DOHH2 (cell line): ENCODE data around the gene SERPINB13.

Source experiments
- H3F3A ChIP-seq: fragments of 200-600 bp; sonication (generic), shearing (Covaris generic); 2 replicates; pipeline ENCODE4 v1.6.0; 2016; ENCODE audit warnings: antibody characterized with exemption, mild to moderate bottlenecking; ENCODE audit not compliant: control insufficient read depth, insufficient read depth
- H3K27ac ChIP-seq: fragments of 200-600 bp; sonication (generic); 2 replicates; pipeline ENCODE4 v1.5.1; 2014; ENCODE audit warnings: low read depth, mild to moderate bottlenecking, low read length, moderate library complexity
- H3K27me3 ChIP-seq: fragments of 200-600 bp; sonication (generic); 2 replicates; pipeline ENCODE4 v1.6.1; 2014; ENCODE audit warnings: mild to moderate bottlenecking, low read length, mixed read lengths; ENCODE audit not compliant: control insufficient read depth
- H3K36me3 ChIP-seq: fragments of 200-600 bp; sonication (generic); 2 replicates; pipeline ENCODE4 v1.6.1; 2014; ENCODE audit warnings: mild to moderate bottlenecking, low read length, moderate library complexity, mixed read lengths; ENCODE audit not compliant: control insufficient read depth
- H3K4me1 ChIP-seq: fragments of 200-600 bp; sonication (generic); 2 replicates; pipeline ENCODE4 v1.6.1; 2014; ENCODE audit warnings: mild to moderate bottlenecking, low read length, mixed read lengths; ENCODE audit not compliant: control insufficient read depth
- H3K4me2 ChIP-seq: fragments of 200-600 bp; sonication (generic); 2 replicates; pipeline ENCODE4 v1.6.0; 2014; ENCODE audit warnings: mild to moderate bottlenecking, low read length, moderate library complexity
- H3K4me3 ChIP-seq: fragments of 200-600 bp; sonication (generic); 2 replicates; pipeline ENCODE4 v1.5.1; 2014; ENCODE audit warnings: mild to moderate bottlenecking, low read length, mixed read lengths
- H3K79me2 ChIP-seq: fragments of 200-600 bp; sonication (generic); 2 replicates; pipeline ENCODE4 v1.6.1; 2014; ENCODE audit warnings: mild to moderate bottlenecking, low read length, mixed read lengths; ENCODE audit not compliant: control insufficient read depth
- H3K9me2 ChIP-seq: fragments of 200-600 bp; sonication (generic); replicated peaks from 2 replicates; pipeline ENCODE4 v1.6.1; 2014; ENCODE audit warnings: mild to moderate bottlenecking, low read length, mixed read lengths; ENCODE audit not compliant: control insufficient read depth
- H3K9me3 ChIP-seq: fragments of 200-600 bp; sonication (generic); 2 replicates; pipeline ENCODE4 v1.6.1; 2014; ENCODE audit warnings: antibody characterized with exemption, low read length, mixed read lengths; ENCODE audit not compliant: control insufficient read depth, insufficient read depth
- H4K20me1 ChIP-seq: fragments of 200-600 bp; sonication (generic); 2 replicates; pipeline ENCODE4 v1.6.0; 2014; ENCODE audit warnings: low read depth, mild to moderate bottlenecking, antibody characterized with exemption, low read length, moderate library complexity; ENCODE audit not compliant: control insufficient read depth, insufficient read depth
- CTCF ChIP-seq: fragments of 200-600 bp; sonication (generic); IDR thresholded peaks from one replicate; pipeline ENCODE4 v1.5.1; 2014; ENCODE audit warnings: antibody characterized with exemption, mild to moderate bottlenecking, low read depth, low read length; ENCODE audit not compliant: poor library complexity, severe bottlenecking
- EZH2phosphoT487 ChIP-seq: fragments of 200-600 bp; sonication (generic); IDR thresholded peaks from 2 replicates; pipeline ENCODE4 v1.6.1; 2017; ENCODE audit warnings: borderline replicate concordance, mild to moderate bottlenecking, antibody characterized with exemption, low read length, moderate library complexity, mixed read lengths

The SERPINB13 gene

DNA sequence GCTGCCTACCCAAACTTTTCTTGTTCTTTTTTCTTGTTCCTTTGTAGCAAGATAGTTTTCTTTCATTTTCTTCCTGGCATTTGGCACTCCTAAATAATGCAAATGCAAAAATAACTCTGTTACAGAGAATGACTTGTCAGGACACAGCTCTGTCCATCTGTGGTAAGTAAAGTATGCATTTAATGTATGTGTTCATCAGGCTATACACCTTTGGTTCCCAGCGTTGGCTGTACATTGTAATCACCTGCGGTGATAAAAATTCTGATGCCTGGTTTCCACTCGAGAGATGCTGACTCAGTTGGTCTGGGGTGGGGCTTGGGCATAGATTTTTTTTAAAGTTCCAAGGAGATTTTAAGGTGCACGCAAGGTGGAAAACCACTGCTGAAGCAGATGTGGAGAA is at the start of gene SERPINB13:
Gene SERPINB13 (plus strand): TSS at position 378 of the 400 bp plus-strand sequence. CDS start 1,325 bp downstream, outside the sequence.
- TF ChIP-seq EZH2phosphoT487 (no peak), CTCF (no peak)
- H3F3A ChIP-seq = no peaks in the 10 kb centered on the region

DNA sequence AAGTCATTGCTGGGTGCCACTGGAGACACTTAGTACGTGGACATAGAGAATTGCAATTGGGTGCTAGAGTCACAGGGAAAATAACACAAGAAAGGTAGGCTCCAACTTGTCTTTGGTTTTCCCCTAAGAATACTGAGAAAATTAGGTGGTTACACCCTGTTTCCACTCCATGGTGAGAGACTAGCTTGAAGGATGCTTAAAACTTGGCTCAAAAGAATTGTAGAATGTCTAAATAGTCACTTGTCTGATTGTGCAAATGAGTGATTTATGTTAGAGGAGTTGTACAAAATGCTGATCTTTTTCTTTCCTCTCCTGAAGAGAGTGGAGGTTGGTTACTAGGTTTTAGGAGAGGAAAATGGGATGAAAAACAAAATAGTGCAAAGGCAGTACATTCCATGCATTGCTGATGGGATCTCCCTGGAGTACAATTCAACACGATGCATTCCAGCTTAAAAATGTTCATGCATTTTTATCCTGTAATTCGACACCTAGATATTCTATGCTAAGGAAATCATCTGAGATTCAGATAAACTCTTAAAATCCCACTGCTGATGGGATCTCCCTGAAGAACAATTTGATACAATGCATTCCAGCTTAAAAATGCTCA is 47.1 kb upstream of the SERPINB13 start:
- Histone ChIP-seq H3K27me3 (peaks cover 3% of the 10 kb centered on the region; the same call in 1 of the 2 replicates), H3K36me3 (no peaks in the 10 kb centered on the region), H3K27ac (no peak overlapping the region)

More for the DNA sequence above, at the start of gene SERPINB13:
- no peaks in the 10 kb centered on the region for H3K4me1 ChIP-seq
- H3K79me2 ChIP-seq = no peaks in the 10 kb centered on the region
- no peak within 1 kb of the TSS for H3K4me3 ChIP-seq
- no peaks in the 10 kb centered on the region for H4K20me1 ChIP-seq
- H3K9me3 ChIP-seq = no peaks in the 10 kb centered on the region
- no peaks in the 10 kb centered on the region for H3K27me3 ChIP-seq
- no peaks in the 10 kb centered on the region for H3K9me2 ChIP-seq
- no peaks in the 10 kb centered on the region for H3K36me3 ChIP-seq
- no peak within 1 kb of the TSS for H3K4me2 ChIP-seq
- no peak within 1 kb of the TSS for H3K27ac ChIP-seq

DNA sequence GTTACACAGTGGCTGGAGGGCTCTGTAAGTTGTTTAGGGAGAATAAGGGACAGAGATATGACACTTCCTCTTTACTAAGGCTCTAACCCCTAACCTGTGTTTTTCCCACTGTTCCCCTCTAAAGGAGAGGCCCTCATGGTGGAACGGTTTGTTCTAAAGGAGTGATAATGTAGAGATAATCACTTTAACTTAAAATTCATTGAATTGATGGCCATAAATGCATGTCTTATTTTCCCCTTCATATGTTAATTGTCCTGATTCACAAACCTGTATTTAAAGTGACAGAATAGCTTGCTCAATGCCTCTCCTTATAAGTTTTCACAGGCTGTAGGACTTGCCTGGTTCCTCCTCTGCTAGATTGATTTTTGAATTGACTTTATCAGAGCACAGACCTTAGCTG is 45.1 kb upstream of the SERPINB13 start, which contains the start of gene SERPINB12:
Gene SERPINB12 (plus strand): TSS at position 301 of the 400 bp plus-strand sequence. CDS start 13,791 bp downstream, outside the sequence.
- H3K4me2 ChIP-seq = no peak within 1 kb of the TSS
- H3K27ac ChIP-seq = no peak within 1 kb of the TSS
- H3K4me3 ChIP-seq = no peak within 1 kb of the TSS
- H3K9me2 ChIP-seq = no peaks in the 10 kb centered on the region
- H3K4me1 ChIP-seq = no peaks in the 10 kb centered on the region
- H3K79me2 ChIP-seq = no peaks in the 10 kb centered on the region
- H4K20me1 ChIP-seq = no peaks in the 10 kb centered on the region
- H3K27me3 ChIP-seq = peaks cover 5% of the 10 kb centered on the region
- TF ChIP-seq EZH2phosphoT487 = no peak
- TF ChIP-seq CTCF = no peak
- H3F3A ChIP-seq = no peaks in the 10 kb centered on the region
- no peaks in the 10 kb centered on the region for H3K36me3 ChIP-seq
- no peaks in the 10 kb centered on the region for H3K9me3 ChIP-seq

More for the DNA sequence above, 47.1 kb upstream of the SERPINB13 start:
- Histone ChIP-seq H4K20me1 (no peaks in the 10 kb centered on the region), H3K9me3 (no peaks in the 10 kb centered on the region), H3K4me1 (no peaks in the 10 kb centered on the region), H3F3A (no peaks in the 10 kb centered on the region), H3K79me2 (no peaks in the 10 kb centered on the region), H3K4me3 (no peak overlapping the region), H3K9me2 (no peaks in the 10 kb centered on the region), H3K4me2 (no peak overlapping the region)
- TF ChIP-seq EZH2phosphoT487 (no peak), CTCF (no peak)
